Astrocyte (in vitro differentiated cells and primary cell): Measurements from ENCODE around the gene CPN2.

Source experiments
- EZH2 ChIP-seq: IDR thresholded peaks from 2 replicates; pipeline ENCODE4 v1.6.1; 2012; ENCODE audit warnings: mild to moderate bottlenecking, low read length, inconsistent platforms; ENCODE audit not compliant: insufficient read depth
- TF ChIP-seq, protein P1 (sequence below): IDR thresholded peaks from 2 replicates; pipeline ENCODE4 v1.5.1; 2011; ENCODE audit warnings: low read depth, mild to moderate bottlenecking, inconsistent platforms, low read length, moderate library complexity; ENCODE audit not compliant: insufficient read depth

- TF ChIP-seq, protein P1, sequence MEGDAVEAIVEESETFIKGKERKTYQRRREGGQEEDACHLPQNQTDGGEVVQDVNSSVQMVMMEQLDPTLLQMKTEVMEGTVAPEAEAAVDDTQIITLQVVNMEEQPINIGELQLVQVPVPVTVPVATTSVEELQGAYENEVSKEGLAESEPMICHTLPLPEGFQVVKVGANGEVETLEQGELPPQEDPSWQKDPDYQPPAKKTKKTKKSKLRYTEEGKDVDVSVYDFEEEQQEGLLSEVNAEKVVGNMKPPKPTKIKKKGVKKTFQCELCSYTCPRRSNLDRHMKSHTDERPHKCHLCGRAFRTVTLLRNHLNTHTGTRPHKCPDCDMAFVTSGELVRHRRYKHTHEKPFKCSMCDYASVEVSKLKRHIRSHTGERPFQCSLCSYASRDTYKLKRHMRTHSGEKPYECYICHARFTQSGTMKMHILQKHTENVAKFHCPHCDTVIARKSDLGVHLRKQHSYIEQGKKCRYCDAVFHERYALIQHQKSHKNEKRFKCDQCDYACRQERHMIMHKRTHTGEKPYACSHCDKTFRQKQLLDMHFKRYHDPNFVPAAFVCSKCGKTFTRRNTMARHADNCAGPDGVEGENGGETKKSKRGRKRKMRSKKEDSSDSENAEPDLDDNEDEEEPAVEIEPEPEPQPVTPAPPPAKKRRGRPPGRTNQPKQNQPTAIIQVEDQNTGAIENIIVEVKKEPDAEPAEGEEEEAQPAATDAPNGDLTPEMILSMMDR, result no peak
- no peak for TF ChIP-seq EZH2
Observed at GRCh38 chr3:194384569-194385001, 33.5 kb upstream of the CPN2 start.
